Stomach (tissue), 9 donors: ENCODE measurements around the gene RXFP4. TPM values are rescaled to one million over a fixed set of nuclear protein-coding genes. Genes with fewer than 3 reads are reported as not detected.

Experiments
- DNase-seq, 2 donors: peaks; one replicate each; pipeline versions ENCODE4 v3.0.0 to v3.0.0-alpha.2; 2013 to 2019
- H3K27ac ChIP-seq, 5 donors: fragments of 200-600 bp in 4 of 5; sonication (generic) in 4 of 5; one replicate each; pipeline ENCODE4 v1.5.1; 2013 to 2019; ENCODE audit warnings: mild to moderate bottlenecking in 1 of 5, moderate library complexity in 1 of 5
- H3K27me3 ChIP-seq, 3 donors: fragments of 200-600 bp; sonication (generic); one replicate each; pipeline ENCODE4 v1.5.1; 2017 to 2019; ENCODE audit warnings: mixed run types in 1 of 3
- H3K36me3 ChIP-seq, 4 donors: fragments of 200-600 bp; sonication (generic); 1 replicate in 3 of 4; 2 replicates in 1 of 4; pipeline ENCODE4 v1.5.1; 2016 to 2019
- H3K4me1 ChIP-seq, 4 donors: fragments of 200-600 bp; sonication (generic); one replicate each; pipeline ENCODE4 v1.5.1; 2016 to 2019
- H3K4me3 ChIP-seq, 4 donors: fragments of 200-600 bp; sonication (generic) in 3 of 4; one replicate each; pipeline ENCODE4 v1.5.1; 2016 to 2019; ENCODE audit warnings: mild to moderate bottlenecking in 1 of 4
- H3K9me3 ChIP-seq, 4 donors: fragments of 200-600 bp; sonication (generic); one replicate each; pipeline ENCODE4 v1.5.1; 2016 to 2019
- EP300 ChIP-seq: sonication (generic); formaldehyde crosslinking; IDR thresholded peaks from one replicate; pipeline ENCODE4 v1.6.1; 2017; ENCODE audit warnings: antibody characterized with exemption
- POLR2A ChIP-seq, 4 donors: fragments of 450-650 bp; IDR thresholded peaks; one replicate each; pipeline ENCODE4 v1.6.1; 2016; ENCODE audit warnings: antibody characterized with exemption in 4 of 4, control low read depth in 2 of 4, mild to moderate bottlenecking in 1 of 4, moderate library complexity in 1 of 4
- POLR2AphosphoS5 ChIP-seq, 3 donors: sonication (generic); formaldehyde crosslinking; IDR thresholded peaks; one replicate each; pipeline ENCODE4 v1.6.1; 2016; ENCODE audit warnings: antibody characterized with exemption in 3 of 3
- WGBS, 5 donors: extraction: QIAGEN DNeasy Blood & Tissue Kit in 3 of 5; methylation state at CpG; one replicate each; pipeline versions ENCODE4 v1.1.5 to v1.1.7; 2013 to 2018; 5-methylcytosine and 5-hydroxymethylcytosine counted together
- intact Hi-C: fragments of 100-400 bp; cut with DNase I; formaldehyde crosslinking; loops from one replicate; pipeline ENCODE4 v1.15.1; 2023; ENCODE audit warnings: low total_unique reads
- polyA plus RNA-seq, 3 donors: library from polyadenylated mRNA; stranded (reverse); fragments of 200-250 nt; gene quantifications; one replicate each; pipeline ENCODE4 v1.2.3, GENCODE V29; 2013
- total RNA-seq, 5 donors: library from RNA; depleted of rRNA; stranded (reverse); fragments of >200 nt; gene quantifications; one replicate each; pipeline versions ENCODE4 v1.1.0 to v1.2.3, GENCODE V29; 2014 to 2016
- TF ChIP-seq, protein P1 (sequence below), 7 experiments: fragments of 450-650 bp in 4 of 7; fragments of 200-600 bp in 3 of 7; sonication (generic) in 3 of 7; IDR thresholded peaks; one replicate each; pipeline ENCODE4 v1.5.1; 2016 to 2019; ENCODE audit warnings: antibody characterized with exemption in 7 of 7, control low read depth in 2 of 7, mild to moderate bottlenecking in 1 of 7
- donor health status: healthy with polysubstance abuse.
- donor health status: Bipolar disorder and iron deficiency.
- donor health status: healthy.

Gene RXFP4
- total and polyA plus RNA-seq, 8 donors, result 50.4 TPM; not detected in 7

DNA sequence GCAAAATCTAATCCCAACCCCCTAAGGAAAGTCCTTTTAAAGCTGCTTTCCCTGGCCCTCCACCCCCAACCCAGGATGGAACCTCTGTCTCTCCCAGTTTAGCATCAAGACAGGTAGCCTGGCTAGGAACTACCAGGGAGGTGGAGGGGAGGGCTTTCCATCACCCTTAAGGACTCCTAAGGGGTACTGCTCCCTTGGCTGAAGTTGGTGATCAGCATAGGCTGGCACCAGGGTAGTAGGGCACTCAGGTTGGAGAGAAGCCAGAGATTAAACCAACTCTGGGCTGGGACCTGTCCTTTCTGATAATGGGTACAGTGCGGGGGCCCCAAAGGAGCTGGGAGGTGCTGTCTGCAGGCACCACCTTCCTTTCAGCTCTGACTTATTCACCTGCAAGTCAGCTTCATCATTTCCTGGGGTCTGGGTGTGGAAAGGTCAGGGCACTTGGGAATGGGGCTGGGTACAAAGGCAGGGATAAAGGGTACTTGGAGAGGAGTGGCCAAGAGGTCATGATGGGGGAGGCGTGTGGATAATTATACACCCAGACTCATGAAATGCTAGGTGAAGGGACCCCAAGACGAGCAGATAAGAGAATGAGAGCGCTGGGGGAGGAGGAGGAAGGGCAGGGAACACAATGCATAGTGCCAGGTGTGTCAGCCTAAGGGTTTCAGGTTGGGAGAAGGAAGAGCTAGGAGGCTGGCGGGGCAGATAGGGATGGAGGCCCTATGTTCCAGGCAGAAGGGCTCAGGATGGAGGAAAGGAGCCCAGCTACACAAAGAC is 35.7 kb downstream of the RXFP4 start:
- 0 to 7% (median 5%) methylated on average over 5 of the region's 5 CpGs for WGBS, 5 donors
- TF ChIP-seq POLR2AphosphoS5 (IDR thresholded peaks at IDR 0.05) (no peak), EP300 (no peak), POLR2A (IDR thresholded peaks at IDR 0.05) (no peak)
- TF ChIP-seq, protein P1, sequence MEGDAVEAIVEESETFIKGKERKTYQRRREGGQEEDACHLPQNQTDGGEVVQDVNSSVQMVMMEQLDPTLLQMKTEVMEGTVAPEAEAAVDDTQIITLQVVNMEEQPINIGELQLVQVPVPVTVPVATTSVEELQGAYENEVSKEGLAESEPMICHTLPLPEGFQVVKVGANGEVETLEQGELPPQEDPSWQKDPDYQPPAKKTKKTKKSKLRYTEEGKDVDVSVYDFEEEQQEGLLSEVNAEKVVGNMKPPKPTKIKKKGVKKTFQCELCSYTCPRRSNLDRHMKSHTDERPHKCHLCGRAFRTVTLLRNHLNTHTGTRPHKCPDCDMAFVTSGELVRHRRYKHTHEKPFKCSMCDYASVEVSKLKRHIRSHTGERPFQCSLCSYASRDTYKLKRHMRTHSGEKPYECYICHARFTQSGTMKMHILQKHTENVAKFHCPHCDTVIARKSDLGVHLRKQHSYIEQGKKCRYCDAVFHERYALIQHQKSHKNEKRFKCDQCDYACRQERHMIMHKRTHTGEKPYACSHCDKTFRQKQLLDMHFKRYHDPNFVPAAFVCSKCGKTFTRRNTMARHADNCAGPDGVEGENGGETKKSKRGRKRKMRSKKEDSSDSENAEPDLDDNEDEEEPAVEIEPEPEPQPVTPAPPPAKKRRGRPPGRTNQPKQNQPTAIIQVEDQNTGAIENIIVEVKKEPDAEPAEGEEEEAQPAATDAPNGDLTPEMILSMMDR (IDR thresholded peaks at IDR 0.05), result no peak
- Histone ChIP-seq H3K27me3 (no peaks in the 10 kb centered on the region), H3K27ac (peak overlapping the region; percentile 88 to 98 (median 93)), H3K4me3 (peak overlapping the region; percentile 68 to 90 (median 72)), H3K4me1 (peaks cover 79 to 92% (median 89%) of the 10 kb centered on the region in 4 donors), H3K9me3 (no peaks in the 10 kb centered on the region), H3K36me3 (peaks cover 0 to 12% (median 2%) of the 10 kb centered on the region in 4 donors)
- intact Hi-C loops, result no loop called here
- no peak for DNase-seq

DNA sequence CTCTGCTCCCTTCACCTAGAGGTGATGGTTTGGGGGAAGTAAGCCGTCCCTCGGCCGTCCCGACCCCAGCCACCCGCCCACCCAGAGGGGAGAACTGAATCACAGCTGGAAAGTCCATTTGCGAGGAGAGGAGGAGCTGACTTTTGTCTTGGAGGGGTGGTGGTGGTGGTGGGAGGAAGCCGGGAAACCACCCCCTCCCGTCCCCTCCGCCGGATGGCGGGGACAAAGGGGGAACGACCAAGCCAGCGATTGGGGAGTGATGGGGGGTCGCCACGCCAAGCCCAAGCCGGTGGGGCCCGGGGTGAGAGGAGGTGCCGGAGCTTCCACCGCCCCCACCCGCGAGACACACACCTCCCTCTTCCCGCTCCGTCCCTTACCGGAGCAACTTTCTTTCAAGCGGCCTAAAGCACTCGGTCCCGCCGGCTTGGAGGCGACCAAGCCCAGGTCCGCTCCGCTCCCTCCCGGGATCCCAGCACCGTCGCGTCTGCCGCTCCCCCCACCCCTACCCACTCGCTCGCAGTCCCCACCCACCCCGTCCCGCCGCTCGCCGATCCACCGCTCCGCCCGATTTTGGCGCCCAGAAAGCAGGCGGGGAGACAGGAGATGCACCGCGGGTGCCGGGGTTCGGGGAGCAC is 36.4 kb downstream of the RXFP4 start:
- peaks cover 78 to 91% (median 86%) of the 10 kb centered on the region in 4 donors for H3K4me1 ChIP-seq
- H3K27ac ChIP-seq, result peak overlapping the region; percentile 88 to 98 (median 93)
- H3K27me3 ChIP-seq, result no peaks in the 10 kb centered on the region
- peak overlapping the region; percentile 68 to 90 (median 72) for H3K4me3 ChIP-seq
- DNase-seq, result peak in 1 of 2 donors; percentile 82
- WGBS, 5 donors, result 0 to 3% (median 0%) methylated on average over 24 to 52 of the region's 52 CpGs
- H3K36me3 ChIP-seq, result peaks cover 0 to 5% (median under 1%) of the 10 kb centered on the region in 4 donors
- H3K9me3 ChIP-seq, result no peaks in the 10 kb centered on the region
- intact Hi-C loops, result no loop called here
- TF ChIP-seq POLR2AphosphoS5 (IDR thresholded peaks at IDR 0.05) (no peak), EP300 (no peak), POLR2A (IDR thresholded peaks at IDR 0.05) (no peak)
- TF ChIP-seq, protein P1 (IDR thresholded peaks at IDR 0.05), result no peak

DNA sequence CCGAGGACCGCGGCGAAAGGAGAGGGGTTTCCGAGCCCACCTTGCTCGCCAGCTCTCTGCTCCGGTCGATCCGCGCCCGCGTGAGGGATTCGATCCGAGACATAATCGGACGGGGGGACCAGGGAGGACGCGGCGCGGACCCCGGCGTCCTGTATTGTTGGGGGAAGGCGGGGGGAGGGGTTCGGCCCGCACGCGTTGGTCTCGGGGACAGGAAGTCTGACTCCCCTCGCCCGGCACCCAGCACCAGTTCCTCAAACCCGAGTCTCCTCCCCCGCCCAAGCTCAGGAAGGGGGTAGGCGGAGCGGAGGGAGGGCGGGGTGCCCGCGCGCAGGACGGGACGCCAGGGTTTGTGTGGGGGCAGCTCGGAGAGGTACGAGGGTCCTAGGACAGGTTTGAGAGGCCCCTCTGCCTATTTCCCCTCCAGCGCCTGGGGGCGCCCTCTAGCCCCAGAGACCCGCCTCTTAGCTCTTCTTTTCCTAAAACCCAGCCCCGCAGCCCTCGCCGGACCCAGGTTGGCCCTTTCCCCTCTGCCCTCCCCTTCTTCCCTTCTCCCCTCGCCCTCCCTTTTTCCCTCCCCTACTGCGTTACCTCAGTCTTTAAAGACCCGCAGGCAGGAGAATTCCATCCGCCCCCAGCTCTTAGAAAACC is 37.0 kb downstream of the RXFP4 start, which contains the start of gene ARHGEF2:
TSS of gene ARHGEF2 (minus strand) at position 223 of the 648 bp plus-strand sequence. CDS start at position 103, 120 bp downstream.
- H3K27me3 ChIP-seq, result no peaks in the 10 kb centered on the region
- H3K4me3 ChIP-seq, result peak within 1 kb of the TSS; percentile 68 to 90 (median 72)
- H3K4me1 ChIP-seq, result peaks cover 76 to 88% (median 86%) of the 10 kb centered on the region in 4 donors
- peak within 1 kb of the TSS; percentile 88 to 98 (median 93) for H3K27ac ChIP-seq
- peak; percentile 77 to 92 for DNase-seq
- 0 to 1% (median 1%) methylated on average over 14 to 51 of the region's 52 CpGs for WGBS, 5 donors
- TF ChIP-seq EP300 (no peak), POLR2AphosphoS5 (IDR thresholded peaks at IDR 0.05) (peak in 2 of 3 donors; percentile 77), POLR2A (IDR thresholded peaks at IDR 0.05) (peak in 1 of 4 donors; percentile 36)
- TF ChIP-seq, protein P1 (IDR thresholded peaks at IDR 0.05), result peak in 1 of 7 experiments; percentile 11
- H3K36me3 ChIP-seq, result peaks cover 0 to 4% (median 0%) of the 10 kb centered on the region in 4 donors
- no peaks in the 10 kb centered on the region for H3K9me3 ChIP-seq
- intact Hi-C loops, result no loop called here

DNA sequence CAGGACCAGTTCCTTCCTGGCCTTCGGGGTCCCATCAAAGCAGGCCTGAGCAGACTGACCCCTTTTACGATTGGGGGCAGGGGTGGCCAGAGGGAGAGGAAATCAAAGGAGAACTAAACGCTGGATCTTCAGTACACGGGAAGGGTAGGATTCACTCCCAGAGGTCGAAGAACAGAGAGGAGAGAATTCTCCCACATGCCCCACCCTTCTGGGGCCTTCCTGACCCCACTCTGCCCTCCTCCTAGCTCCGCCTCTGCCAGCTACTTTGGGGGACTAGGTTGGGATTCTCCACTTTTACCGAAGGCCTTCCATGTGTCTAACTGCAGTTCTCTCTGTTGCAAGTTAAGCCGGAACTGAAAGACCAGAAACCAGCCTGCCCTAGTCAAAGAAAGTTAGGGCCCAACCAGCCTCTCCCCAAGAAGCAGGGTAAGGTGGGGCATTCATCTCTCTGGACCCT is 37.6 kb downstream of the RXFP4 start:
- Histone ChIP-seq H3K4me3 (peak overlapping the region; percentile 68 to 90 (median 72)), H3K4me1 (peaks cover 75 to 88% (median 86%) of the 10 kb centered on the region in 4 donors), H3K36me3 (peaks cover 0 to 3% (median 0%) of the 10 kb centered on the region in 4 donors), H3K9me3 (no peaks in the 10 kb centered on the region), H3K27ac (peak overlapping the region; percentile 88 to 98 (median 93)), H3K27me3 (no peaks in the 10 kb centered on the region)
- DNase-seq, result peak in 1 of 2 donors; percentile 61
- 4 to 10% (median 8%) methylated on average over 8 of the region's 8 CpGs for WGBS, 5 donors
- TF ChIP-seq EP300, result no peak
- TF ChIP-seq, protein P1 (IDR thresholded peaks at IDR 0.05), result no peak
- TF ChIP-seq POLR2A (IDR thresholded peaks at IDR 0.05), result no peak
- no peak for TF ChIP-seq POLR2AphosphoS5 (IDR thresholded peaks at IDR 0.05)
- intact Hi-C loops, result no loop called here
